Trophoblast cell (in vitro differentiated cells and primary cell): ENCODE results near the gene ABCB9.

Experiments
- DNase-seq, 2 donors: peaks; one replicate each; pipeline ENCODE4 v3.0.0-alpha.2; 2016
- H2AFZ ChIP-seq: 2 replicates; pipeline ENCODE4 v1.6.1; 2013; ENCODE audit warnings: low read length, moderate library complexity, mild to moderate bottlenecking; ENCODE audit not compliant: insufficient read depth, poor library complexity
- H2AK5ac ChIP-seq: 2 replicates; pipeline ENCODE4 v1.6.1; 2013; ENCODE audit warnings: mild to moderate bottlenecking, low read length
- H2BK120ac ChIP-seq: 2 replicates; pipeline ENCODE4 v1.6.1; 2013; ENCODE audit warnings: low read length, mild to moderate bottlenecking, moderate library complexity; ENCODE audit not compliant: insufficient read depth, poor library complexity
- H2BK12ac ChIP-seq: 2 replicates; pipeline ENCODE4 v1.6.1; 2013; ENCODE audit warnings: mild to moderate bottlenecking, low read length, moderate library complexity
- H2BK5ac ChIP-seq: 2 replicates; pipeline ENCODE4 v1.6.1; 2013; ENCODE audit warnings: low read length, low read depth, moderate library complexity, mild to moderate bottlenecking; ENCODE audit not compliant: poor library complexity
- H3K14ac ChIP-seq: 2 replicates; pipeline ENCODE4 v1.6.1; 2013; ENCODE audit warnings: mild to moderate bottlenecking, low read length
- H3K18ac ChIP-seq: 2 replicates; pipeline ENCODE4 v1.6.1; 2013; ENCODE audit warnings: mild to moderate bottlenecking, low read length
- H3K23ac ChIP-seq: 2 replicates; pipeline ENCODE4 v1.6.1; 2013; ENCODE audit warnings: low read length
- H3K27ac ChIP-seq: 2 replicates; pipeline ENCODE4 v1.5.1; 2013; ENCODE audit warnings: low read depth, mild to moderate bottlenecking, inconsistent platforms, low read length, moderate library complexity
- H3K27me3 ChIP-seq: 2 replicates; pipeline ENCODE4 v1.6.1; 2013; ENCODE audit warnings: inconsistent platforms, mild to moderate bottlenecking, low read length, moderate library complexity; ENCODE audit not compliant: insufficient read depth
- H3K36me3 ChIP-seq, 2 experiments: 1 replicate in 1 of 2; 2 replicates in 1 of 2; pipeline ENCODE4 v1.6.1; 2013; ENCODE audit warnings: low read length in 2 of 2, mild to moderate bottlenecking in 2 of 2, moderate library complexity in 1 of 2; ENCODE audit not compliant: insufficient read depth in 2 of 2, control insufficient read depth in 1 of 2
- H3K4ac ChIP-seq: 2 replicates; pipeline ENCODE4 v1.6.1; 2013; ENCODE audit warnings: low read depth, mild to moderate bottlenecking, low read length, moderate library complexity
- H3K4me1 ChIP-seq, 2 experiments: 1 replicate in 1 of 2; 2 replicates in 1 of 2; pipeline ENCODE4 v1.6.1; 2013; ENCODE audit warnings: low read length in 2 of 2, mild to moderate bottlenecking in 2 of 2, moderate library complexity in 1 of 2; ENCODE audit not compliant: insufficient read depth in 2 of 2, control insufficient read depth in 1 of 2
- H3K4me2 ChIP-seq: 2 replicates; pipeline ENCODE4 v1.6.1; 2013; ENCODE audit warnings: inconsistent platforms, mild to moderate bottlenecking, low read length, moderate library complexity
- H3K4me3 ChIP-seq: 2 replicates; pipeline ENCODE4 v1.5.1; 2013; ENCODE audit warnings: mild to moderate bottlenecking, low read depth, low read length, inconsistent platforms
- H3K79me1 ChIP-seq: one replicate; pipeline ENCODE4 v1.6.1; 2013; ENCODE audit warnings: low read length
- H3K79me2 ChIP-seq: 2 replicates; pipeline ENCODE4 v1.6.1; 2013; ENCODE audit warnings: low read length, mild to moderate bottlenecking; ENCODE audit not compliant: control insufficient read depth, insufficient read depth, poor library complexity
- H3K9ac ChIP-seq: 2 replicates; pipeline ENCODE4 v1.6.1; 2013; ENCODE audit warnings: mild to moderate bottlenecking, low read length
- H3K9me3 ChIP-seq: 2 replicates; pipeline ENCODE4 v1.6.1; 2013; ENCODE audit warnings: low read depth, mild to moderate bottlenecking, control low read depth, inconsistent platforms, low read length; ENCODE audit not compliant: insufficient read depth
- H4K12ac ChIP-seq: 2 replicates; pipeline ENCODE4 v1.6.1; 2013; ENCODE audit warnings: low read depth, mild to moderate bottlenecking, low read length, moderate library complexity
- H4K8ac ChIP-seq: 2 replicates; pipeline ENCODE4 v1.6.1; 2013; ENCODE audit warnings: low read depth, mild to moderate bottlenecking, low read length, moderate library complexity
- H4K91ac ChIP-seq: one replicate; pipeline ENCODE4 v1.6.1; 2013; ENCODE audit warnings: low read depth, mild to moderate bottlenecking, low read length, moderate library complexity
- WGBS: extraction: QIAGEN DNeasy Blood & Tissue Kit; methylation state at CpG from one replicate; pipeline ENCODE4 v1.1.7; 2013; ENCODE audit warnings: missing lambda C conversion rate; ENCODE audit not compliant: insufficient read length, insufficient coverage; ENCODE audit errors: extremely low coverage; 5-methylcytosine and 5-hydroxymethylcytosine counted together

Gene ABCB9

DNA sequence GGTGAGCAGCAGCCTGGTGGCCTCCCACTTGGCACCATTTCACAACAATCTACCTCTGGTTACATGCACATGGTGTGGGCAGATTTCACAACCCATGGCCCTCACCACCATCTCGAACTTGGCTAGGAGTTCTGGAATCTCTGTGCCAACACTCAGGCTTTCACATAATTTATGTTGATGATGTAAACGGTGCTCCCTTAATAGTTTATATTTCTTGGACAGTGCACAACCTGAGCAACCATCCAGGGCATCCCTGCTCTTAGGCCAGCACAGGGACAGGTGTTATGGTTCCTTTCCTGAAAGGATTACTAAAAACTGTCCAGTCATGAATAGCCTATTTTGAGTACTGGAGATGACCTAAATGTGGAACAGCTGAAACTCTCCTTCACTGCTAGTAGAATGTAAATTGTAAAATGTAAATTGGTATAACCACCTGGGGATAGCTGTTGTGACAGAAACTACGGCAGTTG lies 28.6 kb downstream of the ABCB9 start:
- no peak overlapping the region for H2AFZ ChIP-seq
- H2AK5ac ChIP-seq = no peak overlapping the region
- no peaks in the 10 kb centered on the region for H3K79me2 ChIP-seq
- H3K23ac ChIP-seq = no peak overlapping the region
- H3K18ac ChIP-seq = no peak overlapping the region
- H2BK5ac ChIP-seq = no peak overlapping the region
- no peaks in the 10 kb centered on the region for H3K36me3 ChIP-seq
- H3K9ac ChIP-seq = no peak overlapping the region
- H3K27me3 ChIP-seq = no peaks in the 10 kb centered on the region
- no peak overlapping the region for H2BK120ac ChIP-seq
- no peak overlapping the region for H2BK12ac ChIP-seq
- DNase-seq = no peak
- no CpG with 5 or more reads among the region's 3 CpGs for WGBS
- no peak overlapping the region for H4K12ac ChIP-seq
- H3K27ac ChIP-seq = no peak overlapping the region
- H4K8ac ChIP-seq = no peak overlapping the region
- no peak overlapping the region for H3K4me3 ChIP-seq
- no peaks in the 10 kb centered on the region for H3K9me3 ChIP-seq
- H3K4me1 ChIP-seq = peaks cover 0 to 3% of the 10 kb centered on the region in 2 experiments
- H3K79me1 ChIP-seq = no peaks in the 10 kb centered on the region
- H3K14ac ChIP-seq = no peak overlapping the region
- no peak overlapping the region for H4K91ac ChIP-seq
- H3K4me2 ChIP-seq = no peak overlapping the region
- H3K4ac ChIP-seq = no peak overlapping the region

- H3K79me1 ChIP-seq = no peaks in the 10 kb centered on the region
- no peak overlapping the region for H3K4ac ChIP-seq
- no peaks in the 10 kb centered on the region for H3K36me3 ChIP-seq
- H3K27ac ChIP-seq = no peak overlapping the region
- H3K4me3 ChIP-seq = no peak overlapping the region
- H4K8ac ChIP-seq = no peak overlapping the region
- peaks cover 0 to 3% of the 10 kb centered on the region in 2 experiments for H3K4me1 ChIP-seq
- no peaks in the 10 kb centered on the region for H3K9me3 ChIP-seq
- no CpG with 5 or more reads among the region's 8 CpGs for WGBS
- H2AK5ac ChIP-seq = no peak overlapping the region
- no peaks in the 10 kb centered on the region for H3K79me2 ChIP-seq
- no peak overlapping the region for H3K9ac ChIP-seq
- H3K27me3 ChIP-seq = no peaks in the 10 kb centered on the region
- no peak overlapping the region for H3K14ac ChIP-seq
- no peak overlapping the region for H2BK12ac ChIP-seq
- H2BK120ac ChIP-seq = no peak overlapping the region
- H3K18ac ChIP-seq = no peak overlapping the region
- H2AFZ ChIP-seq = no peak overlapping the region
- no peak overlapping the region for H3K4me2 ChIP-seq
- H4K12ac ChIP-seq = no peak overlapping the region
- no peak overlapping the region for H4K91ac ChIP-seq
- DNase-seq = peak; percentile 13 to 62
- H2BK5ac ChIP-seq = no peak overlapping the region
- no peak overlapping the region for H3K23ac ChIP-seq
These were observed 30.9 kb downstream of the ABCB9 start for GRCh38 chr12:122935318-122935717.

GRCh38 chr12:122934722-122935121 lies 31.5 kb downstream of the ABCB9 start:
- Histone ChIP-seq H2BK12ac (no peak overlapping the region), H3K4ac (no peak overlapping the region), H3K79me2 (no peaks in the 10 kb centered on the region), H3K4me3 (no peak overlapping the region), H3K18ac (no peak overlapping the region), H3K27ac (no peak overlapping the region), H2BK120ac (no peak overlapping the region), H3K9me3 (no peaks in the 10 kb centered on the region), H4K12ac (no peak overlapping the region), H3K4me2 (no peak overlapping the region), H2AK5ac (no peak overlapping the region), H3K9ac (no peak overlapping the region), H2BK5ac (no peak overlapping the region), H3K14ac (no peak overlapping the region), H3K4me1 (peaks cover 0 to 3% of the 10 kb centered on the region in 2 experiments), H4K91ac (no peak overlapping the region), H3K23ac (no peak overlapping the region), H3K79me1 (no peaks in the 10 kb centered on the region), H3K27me3 (no peaks in the 10 kb centered on the region), H4K8ac (no peak overlapping the region), H3K36me3 (no peaks in the 10 kb centered on the region), H2AFZ (no peak overlapping the region)
- no peak for DNase-seq
- WGBS = no CpG with 5 or more reads among the region's 3 CpGs

- Histone ChIP-seq H2AK5ac (no peak overlapping the region), H3K4ac (no peak overlapping the region), H3K79me1 (no peaks in the 10 kb centered on the region), H2BK120ac (no peak overlapping the region), H2BK5ac (no peak overlapping the region), H3K4me3 (no peak overlapping the region), H4K8ac (no peak overlapping the region), H3K27ac (no peak overlapping the region), H3K23ac (no peak overlapping the region), H3K4me2 (no peak overlapping the region), H4K12ac (no peak overlapping the region), H3K27me3 (no peaks in the 10 kb centered on the region), H3K9ac (no peak overlapping the region), H3K14ac (no peak overlapping the region), H3K4me1 (peaks cover 0 to 3% of the 10 kb centered on the region in 2 experiments), H3K9me3 (no peaks in the 10 kb centered on the region), H3K79me2 (no peaks in the 10 kb centered on the region), H4K91ac (no peak overlapping the region), H3K36me3 (no peaks in the 10 kb centered on the region), H2BK12ac (no peak overlapping the region), H3K18ac (no peak overlapping the region), H2AFZ (no peak overlapping the region)
- no CpG with 5 or more reads among the region's 8 CpGs for WGBS
- DNase-seq = no peak
These were observed 34.1 kb downstream of the ABCB9 start for GRCh38 chr12:122932207-122932606.
